DMS79 (cell line): Measurements from ENCODE around the gene LHPP.
"Not testable (repeated sequence)": the region's sequence is repeated elsewhere in the genome, so short reads cannot be mapped to it uniquely, and the experiment has no call there.

Source experiments
- DNase-seq: peaks from one replicate; lab custom pipeline; 2025; lab: John Stamatoyannopoulos, UW

The LHPP gene

GRCh38 chr10:124537166-124537725 lies 75.6 kb downstream of the LHPP start:
- no peak for DNase-seq

GRCh38 chr10:124537891-124538290 lies 76.3 kb downstream of the LHPP start:
- no peak for DNase-seq

GRCh38 chr10:124538706-124539105 lies 77.1 kb downstream of the LHPP start:
- DNase-seq: no peak

- no peak for DNase-seq
Measured at GRCh38 chr10:124539935-124540641, 78.5 kb downstream of the LHPP start.

GRCh38 chr10:124541076-124541903 lies 79.7 kb downstream of the LHPP start:
- DNase-seq: no peak

- DNase-seq: no peak
Measured at GRCh38 chr10:124542336-124542735, 80.7 kb downstream of the LHPP start.

- DNase-seq: no peak
Measured at GRCh38 chr10:124543146-124543545, 81.5 kb downstream of the LHPP start.

- DNase-seq: no peak
Measured at GRCh38 chr10:124543971-124544370, 82.3 kb downstream of the LHPP start.

GRCh38 chr10:124544711-124545110 lies 83.1 kb downstream of the LHPP start:
- DNase-seq: no peak

GRCh38 chr10:124545351-124546054 lies 83.9 kb downstream of the LHPP start:
- DNase-seq: peak; percentile 2

- peak; percentile 66 for DNase-seq
Measured at GRCh38 chr10:124546055-124546369, 84.4 kb downstream of the LHPP start.

GRCh38 chr10:124546957-124547646 lies 85.5 kb downstream of the LHPP start:
- no peak for DNase-seq

GRCh38 chr10:124547647-124548168 lies 86.1 kb downstream of the LHPP start:
- no peak for DNase-seq

- DNase-seq: not testable (repeated sequence)
Measured at GRCh38 chr10:124549171-124549570, 87.5 kb downstream of the LHPP start.

GRCh38 chr10:124550293-124551034 lies 88.8 kb downstream of the LHPP start:
- DNase-seq: no peak

- no peak for DNase-seq
Measured at GRCh38 chr10:124551097-124551496, 89.5 kb downstream of the LHPP start.

- no peak for DNase-seq
Measured at GRCh38 chr10:124551755-124552154, 90.1 kb downstream of the LHPP start.

GRCh38 chr10:124552691-124553276 lies 91.2 kb downstream of the LHPP start:
- no peak for DNase-seq

- DNase-seq: no peak
Measured at GRCh38 chr10:124554085-124554858, 92.6 kb downstream of the LHPP start.

- DNase-seq: no peak
Measured at GRCh38 chr10:124557167-124557566, 95.5 kb downstream of the LHPP start.
